GM23338 (cell line): ENCODE results near the gene KCNMA1. TPM values are rescaled to one million over a fixed set of nuclear protein-coding genes. Genes with fewer than 3 reads are reported as not detected.

Experiments
- ATAC-seq: fragments of 200-7000 bp; cut with Tn5 transposase; 3 replicates; pipeline ENCODE4 v1.9.1; 2020
- DNase-seq: peaks from one replicate; pipeline ENCODE4 v3.0.0-alpha.2; 2015; ENCODE audit warnings: low spot score
- H2AFZ ChIP-seq: fragments of 200-600 bp; sonication (generic); 2 replicates; pipeline ENCODE4 v1.8.0; 2016; ENCODE audit warnings: antibody characterized with exemption, mild to moderate bottlenecking, moderate library complexity
- H3F3A ChIP-seq: fragments of 200-600 bp; sonication (generic); replicated peaks from 2 replicates; pipeline ENCODE4 v1.8.0; 2017; ENCODE audit warnings: antibody characterized with exemption, mixed run types, low read depth
- H3K27ac ChIP-seq: fragments of 200-600 bp; sonication (generic); 2 replicates; pipeline ENCODE4 v1.6.1; 2016; ENCODE audit warnings: low read depth
- H3K27me3 ChIP-seq: fragments of 200-600 bp; sonication (generic); 2 replicates; pipeline ENCODE4 v1.8.0; 2016; ENCODE audit warnings: mild to moderate bottlenecking, mixed run types, moderate library complexity; ENCODE audit not compliant: insufficient read depth
- H3K36me3 ChIP-seq: fragments of 200-600 bp; sonication (generic); 2 replicates; pipeline ENCODE4 v1.8.0; 2016; ENCODE audit warnings: mild to moderate bottlenecking; ENCODE audit not compliant: insufficient read depth
- H3K4me1 ChIP-seq: fragments of 200-600 bp; sonication (generic); 2 replicates; pipeline ENCODE4 v1.8.0; 2016; ENCODE audit warnings: mild to moderate bottlenecking, moderate library complexity; ENCODE audit not compliant: insufficient read depth
- H3K4me2 ChIP-seq: fragments of 200-600 bp; sonication (generic); 2 replicates; pipeline ENCODE4 v1.7.1; 2017; ENCODE audit warnings: mixed run types
- H3K4me3 ChIP-seq: fragments of 200-600 bp; sonication (generic); 2 replicates; pipeline ENCODE4 v1.6.1; 2016; ENCODE audit warnings: mixed run types
- H3K79me2 ChIP-seq: fragments of 200-600 bp; sonication (generic); replicated peaks from 2 replicates; pipeline ENCODE4 v1.8.0; 2017; ENCODE audit warnings: mild to moderate bottlenecking; ENCODE audit not compliant: insufficient read depth
- H3K9me2 ChIP-seq: fragments of 200-600 bp; sonication (generic); 2 replicates; pipeline ENCODE4 v1.8.0; 2017; ENCODE audit not compliant: insufficient read depth
- H4K20me1 ChIP-seq: fragments of 200-600 bp; sonication (generic); replicated peaks from 2 replicates; pipeline ENCODE4 v1.8.0; 2017; ENCODE audit warnings: mild to moderate bottlenecking; ENCODE audit not compliant: insufficient read depth
- H3K27ac Mint-ChIP-seq: 2 replicates; pipeline ENCODE4 v1.8.0; 2020; ENCODE audit warnings: inconsistent platforms, mild to moderate bottlenecking, moderate library complexity, mixed read lengths
- H3K27me3 Mint-ChIP-seq: 3 replicates; pipeline ENCODE4 v1.8.0; 2022; ENCODE audit warnings: low read depth, mild to moderate bottlenecking, moderate library complexity, mixed read lengths, inconsistent platforms; ENCODE audit not compliant: insufficient read depth, poor library complexity
- H3K36me3 Mint-ChIP-seq: 3 replicates; pipeline ENCODE4 v1.8.0; 2021; ENCODE audit warnings: low read depth, mild to moderate bottlenecking, inconsistent platforms, moderate library complexity, mixed read lengths
- H3K4me1 Mint-ChIP-seq: 3 replicates; pipeline ENCODE4 v1.8.0; 2020; ENCODE audit warnings: mild to moderate bottlenecking, inconsistent platforms, mixed read lengths
- H3K4me3 Mint-ChIP-seq: 3 replicates; pipeline ENCODE4 v1.8.0; 2021; ENCODE audit warnings: moderate library complexity, mild to moderate bottlenecking, inconsistent platforms, mixed read lengths
- H3K9me3 Mint-ChIP-seq: 3 replicates; pipeline ENCODE4 v1.8.0; 2020; ENCODE audit warnings: moderate library complexity, mild to moderate bottlenecking, inconsistent platforms, mixed read lengths
- CREB1 ChIP-seq: fragments of 250-450 bp; sonication (Bioruptor Pico); IDR thresholded peaks from 2 replicates; pipeline ENCODE4 v1.5.0; 2020; ENCODE audit warnings: low read depth, mild to moderate bottlenecking, moderate library complexity
- ETS1 ChIP-seq: IDR thresholded peaks from 2 replicates; pipeline ENCODE4 v1.6.1; 2016; ENCODE audit warnings: antibody characterized with exemption
- EZH2 ChIP-seq: fragments of 200-600 bp; sonication (generic); IDR thresholded peaks from one replicate; pipeline ENCODE4 v1.8.0; 2017; ENCODE audit warnings: antibody characterized with exemption, mild to moderate bottlenecking, low read depth; ENCODE audit not compliant: unreplicated experiment
- EZH2phosphoT487 ChIP-seq: fragments of 200-600 bp; sonication (generic); IDR thresholded peaks from one replicate; pipeline ENCODE4 v1.8.1; 2018; ENCODE audit warnings: antibody characterized with exemption; ENCODE audit not compliant: unreplicated experiment
- JUNB ChIP-seq: IDR thresholded peaks from one replicate; pipeline ENCODE4 v1.6.1; 2016; ENCODE audit warnings: antibody characterized with exemption; ENCODE audit not compliant: unreplicated experiment
- NANOG ChIP-seq: IDR thresholded peaks from 2 replicates; pipeline ENCODE4 v1.6.1; 2016; ENCODE audit warnings: antibody characterized with exemption, borderline replicate concordance
- POLR2AphosphoS5 ChIP-seq: IDR thresholded peaks from 2 replicates; pipeline ENCODE4 v1.6.1; 2016; ENCODE audit warnings: antibody characterized with exemption, low read depth
- REST ChIP-seq: IDR thresholded peaks from one replicate; pipeline ENCODE4 v1.6.1; 2018; ENCODE audit warnings: antibody characterized with exemption; ENCODE audit not compliant: unreplicated experiment
- STAT1 ChIP-seq: IDR thresholded peaks from one replicate; pipeline ENCODE4 v1.6.1; 2016; ENCODE audit warnings: antibody characterized with exemption; ENCODE audit not compliant: unreplicated experiment
- ZNF114 ChIP-seq: fragments of 250-450 bp; sonication (Bioruptor Pico); IDR thresholded peaks from 2 replicates; pipeline ENCODE4 v1.5.0; 2020; ENCODE audit warnings: mild to moderate bottlenecking, moderate library complexity
- ZNF331 ChIP-seq: fragments of 250-450 bp; sonication (Bioruptor Pico); IDR thresholded peaks from 2 replicates; pipeline ENCODE4 v1.5.0; 2020; ENCODE audit warnings: low read depth, mild to moderate bottlenecking, moderate library complexity
- polyA plus RNA-seq: library from polyadenylated mRNA; unstranded; fragments of >200 nt; fragmentation: Nextera tagmentation; extraction: Ambion mirVana; gene quantifications from 2 replicates; pipeline ENCODE4 v1.2.1, GENCODE V29; 2016
- total RNA-seq: library from RNA; depleted of rRNA; stranded (reverse); fragments of >200 nt; shearing (Covaris generic); gene quantifications from 2 replicates; pipeline ENCODE4 v1.2.3, GENCODE V29; 2014
- TF ChIP-seq, protein P1 (sequence below), 2 experiments: fragments of 200-600 bp in 1 of 2; sonication (generic) in 1 of 2; conservative IDR thresholded peaks; 2 replicates each; pipeline versions ENCODE4 v1.5.1 to v1.6.1; 2016 to 2017; ENCODE audit warnings: antibody characterized with exemption in 2 of 2, low read depth in 2 of 2, mild to moderate bottlenecking in 2 of 2, moderate library complexity in 1 of 2

The KCNMA1 gene
- total and polyA plus RNA-seq, 2 experiments from 2014 or later: 8.2 to 9.0 TPM

GRCh38 chr10:77062381-77062780 is 575.2 kb downstream of the KCNMA1 start (continued):
- no peak for TF ChIP-seq REST
- TF ChIP-seq STAT1: no peak
- TF ChIP-seq EZH2phosphoT487: no peak
- no peak for TF ChIP-seq ETS1
- TF ChIP-seq ZNF114 (CRISPR knock-in tag): no peak
- no peak for TF ChIP-seq NANOG
- TF ChIP-seq EZH2: no peak

DNA sequence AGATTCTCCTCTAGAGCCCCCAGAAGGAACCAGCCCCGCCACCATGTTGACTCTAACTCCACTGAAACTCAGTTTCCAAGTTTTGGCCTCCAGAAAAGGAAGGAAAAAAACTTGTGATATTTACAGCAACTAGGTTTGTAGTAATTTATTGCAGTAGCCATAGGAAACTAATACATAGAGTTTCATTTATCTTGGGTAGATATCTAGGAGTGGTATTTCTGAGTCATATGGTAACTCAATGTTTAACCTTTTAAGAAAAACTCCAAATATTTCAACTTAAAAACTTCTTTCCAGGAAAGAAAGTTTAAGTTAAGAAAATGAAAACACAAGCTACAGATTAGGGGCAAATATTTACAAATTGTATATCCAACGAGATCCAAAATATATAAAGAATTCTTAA is 576.7 kb downstream of the KCNMA1 start:
- H3K4me1 ChIP-seq: no peaks in the 10 kb centered on the region
- TF ChIP-seq REST (no peak), POLR2AphosphoS5 (no peak), STAT1 (no peak), ZNF114 (CRISPR knock-in tag) (no peak), NANOG (no peak), ZNF331 (CRISPR knock-in tag) (no peak), CREB1 (CRISPR knock-in tag) (no peak), EZH2 (no peak), EZH2phosphoT487 (no peak), JUNB (no peak)
- TF ChIP-seq, protein P1, sequence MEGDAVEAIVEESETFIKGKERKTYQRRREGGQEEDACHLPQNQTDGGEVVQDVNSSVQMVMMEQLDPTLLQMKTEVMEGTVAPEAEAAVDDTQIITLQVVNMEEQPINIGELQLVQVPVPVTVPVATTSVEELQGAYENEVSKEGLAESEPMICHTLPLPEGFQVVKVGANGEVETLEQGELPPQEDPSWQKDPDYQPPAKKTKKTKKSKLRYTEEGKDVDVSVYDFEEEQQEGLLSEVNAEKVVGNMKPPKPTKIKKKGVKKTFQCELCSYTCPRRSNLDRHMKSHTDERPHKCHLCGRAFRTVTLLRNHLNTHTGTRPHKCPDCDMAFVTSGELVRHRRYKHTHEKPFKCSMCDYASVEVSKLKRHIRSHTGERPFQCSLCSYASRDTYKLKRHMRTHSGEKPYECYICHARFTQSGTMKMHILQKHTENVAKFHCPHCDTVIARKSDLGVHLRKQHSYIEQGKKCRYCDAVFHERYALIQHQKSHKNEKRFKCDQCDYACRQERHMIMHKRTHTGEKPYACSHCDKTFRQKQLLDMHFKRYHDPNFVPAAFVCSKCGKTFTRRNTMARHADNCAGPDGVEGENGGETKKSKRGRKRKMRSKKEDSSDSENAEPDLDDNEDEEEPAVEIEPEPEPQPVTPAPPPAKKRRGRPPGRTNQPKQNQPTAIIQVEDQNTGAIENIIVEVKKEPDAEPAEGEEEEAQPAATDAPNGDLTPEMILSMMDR (conservative IDR thresholded peaks at IDR 0.05; ENCODE audit: low read depth in 2 of 2): no peak

More for the DNA sequence above, 576.7 kb downstream of the KCNMA1 start:
- peaks cover 9% of the 10 kb centered on the region; the same call in 1 of the 2 replicates for H3K9me2 ChIP-seq
- DNase-seq (no peak), ATAC-seq (no peak)
- H3K4me3 ChIP-seq: no peak overlapping the region
- H2AFZ ChIP-seq: no peak overlapping the region
- H3K79me2 ChIP-seq: no peaks in the 10 kb centered on the region
- no peaks in the 10 kb centered on the region for H3K36me3 ChIP-seq
- Mint-ChIP-seq H3K27me3 (no peaks in the 10 kb centered on the region), H3K9me3 (peaks cover 3% of the 10 kb centered on the region; the same call in 2 of the 3 replicates), H3K4me3 (no peak overlapping the region), H3K27ac (no peak overlapping the region), H3K36me3 (no peaks in the 10 kb centered on the region), H3K4me1 (peaks cover 4% of the 10 kb centered on the region; the same call in 2 of the 3 replicates)
- no peaks in the 10 kb centered on the region for H3K27me3 ChIP-seq
- no peak overlapping the region for H3K27ac ChIP-seq
- no peaks in the 10 kb centered on the region for H3F3A ChIP-seq
- no peaks in the 10 kb centered on the region for H4K20me1 ChIP-seq
- H3K4me2 ChIP-seq: no peak overlapping the region
